ENCODE results near the gene PPOX.

Gene PPOX

DNA sequence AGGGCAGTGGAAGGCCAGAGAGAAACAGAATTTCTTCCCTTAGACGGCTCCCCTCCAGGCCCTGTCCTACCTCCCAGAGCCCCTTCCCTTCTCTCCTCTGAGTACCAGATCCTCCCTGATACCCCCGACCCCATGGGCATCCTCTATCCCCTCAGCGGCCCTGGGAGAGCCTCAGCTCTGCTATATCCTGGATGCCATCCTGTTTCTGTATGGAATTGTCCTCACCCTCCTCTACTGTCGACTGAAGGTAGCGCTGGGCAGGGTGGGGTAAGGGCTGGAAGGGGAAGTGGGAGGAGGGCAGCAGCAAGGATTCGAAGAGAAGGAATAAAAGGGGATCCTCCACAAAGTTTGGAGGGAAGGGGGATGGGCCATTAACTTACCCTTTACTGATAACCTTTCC, 51.6 kb downstream of the PPOX start:
- peak overlapping the region; percentile 70 for H3K27ac ChIP-seq (replicated peaks)

DNA sequence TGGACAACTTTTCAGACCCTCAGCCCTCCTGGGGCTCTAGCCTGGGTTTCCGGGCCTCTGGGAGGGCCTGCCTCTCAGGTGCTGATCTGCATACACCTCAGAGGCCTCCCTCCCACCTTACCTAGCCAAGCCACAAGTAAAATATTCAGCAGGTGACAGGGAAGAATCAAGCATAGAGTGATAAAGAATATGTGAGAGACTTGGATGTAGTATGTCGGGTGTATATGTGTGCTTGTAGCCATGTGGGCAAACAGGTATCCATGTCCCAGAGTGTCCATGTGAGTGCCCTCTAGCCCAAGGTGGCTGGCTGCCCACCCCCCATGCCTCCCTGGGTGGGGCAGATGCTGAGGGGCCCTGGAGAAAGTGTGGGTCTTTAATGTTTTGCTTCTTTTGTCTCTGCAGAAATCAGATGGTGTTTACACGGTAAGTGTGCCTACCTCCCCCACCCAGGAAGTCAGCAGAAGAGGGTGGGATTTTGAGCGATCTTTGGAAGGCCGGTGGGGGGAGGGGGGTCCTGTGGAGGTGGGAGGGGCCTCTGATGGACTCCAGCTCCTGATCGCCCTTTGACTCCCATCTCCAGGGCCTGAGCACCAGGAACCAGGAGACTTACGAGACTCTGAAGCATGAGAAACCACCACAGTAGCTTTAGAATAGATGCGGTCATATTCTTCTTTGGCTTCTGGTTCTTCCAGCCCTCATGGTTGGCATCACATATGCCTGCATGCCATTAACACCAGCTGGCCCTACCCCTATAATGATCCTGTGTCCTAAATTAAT, 52.3 kb downstream of the PPOX start:
- H3K27ac ChIP-seq (replicated peaks) = no peak overlapping the region

More for the DNA sequence above, 51.6 kb downstream of the PPOX start:
- no peak for DNase-seq (ENCODE audit: low read depth in 1 of 2, low spot score in 1 of 2)
- H3K27me3 ChIP-seq (ENCODE audit: insufficient read depth, poor library complexity, severe bottlenecking) = no peaks in the 10 kb centered on the region
- TF ChIP-seq POLR2AphosphoS5 (IDR thresholded peaks at IDR 0.05; ENCODE audit: low read depth) = no peak
- peak overlapping the region; percentile 24 for H3K4me3 ChIP-seq (replicated peaks; ENCODE audit: insufficient read depth, low read length)

DNA sequence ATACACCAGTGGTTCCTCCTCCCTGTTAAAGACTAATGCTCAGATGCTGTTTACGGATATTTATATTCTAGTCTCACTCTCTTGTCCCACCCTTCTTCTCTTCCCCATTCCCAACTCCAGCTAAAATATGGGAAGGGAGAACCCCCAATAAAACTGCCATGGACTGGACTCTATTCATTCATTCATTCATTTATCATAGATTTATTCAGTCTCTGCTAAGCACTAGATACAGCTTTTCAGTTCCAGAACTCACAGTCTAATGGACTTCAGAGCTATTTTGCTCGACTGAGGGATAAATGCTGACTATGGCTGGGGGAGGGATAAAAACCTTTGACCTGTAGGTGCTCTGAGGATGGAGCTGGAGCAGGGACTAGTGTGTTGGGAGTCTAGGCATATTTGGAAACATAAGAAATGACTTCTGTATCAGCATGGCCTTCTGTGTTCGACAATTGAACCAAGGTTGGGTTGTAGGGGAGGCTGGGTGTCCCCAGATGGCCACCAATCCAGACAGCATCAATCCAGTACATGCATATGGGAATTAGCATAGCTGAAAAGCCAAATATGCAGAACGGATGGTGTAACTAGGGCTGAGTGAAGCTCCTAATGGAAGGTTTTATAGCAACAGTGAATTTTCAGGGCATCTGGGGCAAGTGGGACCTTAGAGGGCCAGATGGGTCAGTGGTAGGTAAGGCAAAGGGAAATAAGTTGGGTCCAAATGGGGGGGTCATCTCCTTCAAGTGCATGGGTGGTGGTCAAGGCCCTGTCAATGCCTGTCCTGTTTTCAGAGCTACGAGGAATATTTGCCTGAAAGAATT, 53.1 kb downstream of the PPOX start:
- no peak overlapping the region for H3K27ac ChIP-seq (replicated peaks)
- no peak overlapping the region for H3K4me3 ChIP-seq (replicated peaks; ENCODE audit: insufficient read depth, low read length)
- H3K27me3 ChIP-seq (ENCODE audit: insufficient read depth, poor library complexity, severe bottlenecking) = no peaks in the 10 kb centered on the region
- TF ChIP-seq POLR2AphosphoS5 (IDR thresholded peaks at IDR 0.05; ENCODE audit: low read depth) (no peak), GABPA (IDR thresholded peaks at IDR 0.05; ENCODE audit: low read depth) (no peak)
- TF ChIP-seq, protein P1, sequence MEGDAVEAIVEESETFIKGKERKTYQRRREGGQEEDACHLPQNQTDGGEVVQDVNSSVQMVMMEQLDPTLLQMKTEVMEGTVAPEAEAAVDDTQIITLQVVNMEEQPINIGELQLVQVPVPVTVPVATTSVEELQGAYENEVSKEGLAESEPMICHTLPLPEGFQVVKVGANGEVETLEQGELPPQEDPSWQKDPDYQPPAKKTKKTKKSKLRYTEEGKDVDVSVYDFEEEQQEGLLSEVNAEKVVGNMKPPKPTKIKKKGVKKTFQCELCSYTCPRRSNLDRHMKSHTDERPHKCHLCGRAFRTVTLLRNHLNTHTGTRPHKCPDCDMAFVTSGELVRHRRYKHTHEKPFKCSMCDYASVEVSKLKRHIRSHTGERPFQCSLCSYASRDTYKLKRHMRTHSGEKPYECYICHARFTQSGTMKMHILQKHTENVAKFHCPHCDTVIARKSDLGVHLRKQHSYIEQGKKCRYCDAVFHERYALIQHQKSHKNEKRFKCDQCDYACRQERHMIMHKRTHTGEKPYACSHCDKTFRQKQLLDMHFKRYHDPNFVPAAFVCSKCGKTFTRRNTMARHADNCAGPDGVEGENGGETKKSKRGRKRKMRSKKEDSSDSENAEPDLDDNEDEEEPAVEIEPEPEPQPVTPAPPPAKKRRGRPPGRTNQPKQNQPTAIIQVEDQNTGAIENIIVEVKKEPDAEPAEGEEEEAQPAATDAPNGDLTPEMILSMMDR (IDR thresholded peaks at IDR 0.05; ENCODE audit: insufficient read depth, low read length) = no peak
- no peak for DNase-seq (ENCODE audit: low read depth in 1 of 2, low spot score in 1 of 2)

More for the DNA sequence above, 52.3 kb downstream of the PPOX start:
- TF ChIP-seq GABPA (IDR thresholded peaks at IDR 0.05; ENCODE audit: low read depth) = no peak
- no peak for DNase-seq (ENCODE audit: low read depth in 1 of 2, low spot score in 1 of 2)
- Histone ChIP-seq H3K4me3 (replicated peaks; ENCODE audit: insufficient read depth, low read length) (no peak overlapping the region), H3K27me3 (ENCODE audit: insufficient read depth, poor library complexity, severe bottlenecking) (no peaks in the 10 kb centered on the region)

DNA sequence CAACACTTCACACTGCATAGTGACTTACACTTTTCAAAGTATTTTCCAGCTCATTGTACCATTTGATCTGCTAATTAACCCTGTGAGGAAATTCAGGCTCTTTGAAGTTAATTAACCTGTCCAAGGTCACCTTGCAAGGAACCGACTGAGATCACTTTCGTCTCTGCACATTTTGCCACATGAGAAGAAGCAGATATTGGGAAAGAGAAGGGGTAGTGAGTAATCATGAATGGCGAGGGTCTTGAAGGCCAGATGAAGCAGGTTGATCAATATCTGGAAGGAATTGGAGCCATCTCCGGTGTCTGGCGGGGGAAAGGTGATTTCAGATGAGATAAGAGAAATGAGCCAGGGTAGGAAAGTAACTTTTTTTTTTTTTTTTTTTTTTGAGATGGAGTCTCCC, 53.8 kb downstream of the PPOX start:
- no peaks in the 10 kb centered on the region for H3K27me3 ChIP-seq (ENCODE audit: insufficient read depth, poor library complexity, severe bottlenecking)
- no peak for DNase-seq (ENCODE audit: low read depth in 1 of 2, low spot score in 1 of 2)

More for the DNA sequence above, 53.8 kb downstream of the PPOX start:
- no peak overlapping the region for H3K27ac ChIP-seq (replicated peaks)
- TF ChIP-seq GABPA (IDR thresholded peaks at IDR 0.05; ENCODE audit: low read depth) = no peak
- TF ChIP-seq, protein P1 (IDR thresholded peaks at IDR 0.05; ENCODE audit: insufficient read depth, low read length) = no peak
- no peak for TF ChIP-seq SPI1 (IDR thresholded peaks at IDR 0.05; ENCODE audit: borderline replicate concordance, low read depth)
- TF ChIP-seq, protein P2, sequence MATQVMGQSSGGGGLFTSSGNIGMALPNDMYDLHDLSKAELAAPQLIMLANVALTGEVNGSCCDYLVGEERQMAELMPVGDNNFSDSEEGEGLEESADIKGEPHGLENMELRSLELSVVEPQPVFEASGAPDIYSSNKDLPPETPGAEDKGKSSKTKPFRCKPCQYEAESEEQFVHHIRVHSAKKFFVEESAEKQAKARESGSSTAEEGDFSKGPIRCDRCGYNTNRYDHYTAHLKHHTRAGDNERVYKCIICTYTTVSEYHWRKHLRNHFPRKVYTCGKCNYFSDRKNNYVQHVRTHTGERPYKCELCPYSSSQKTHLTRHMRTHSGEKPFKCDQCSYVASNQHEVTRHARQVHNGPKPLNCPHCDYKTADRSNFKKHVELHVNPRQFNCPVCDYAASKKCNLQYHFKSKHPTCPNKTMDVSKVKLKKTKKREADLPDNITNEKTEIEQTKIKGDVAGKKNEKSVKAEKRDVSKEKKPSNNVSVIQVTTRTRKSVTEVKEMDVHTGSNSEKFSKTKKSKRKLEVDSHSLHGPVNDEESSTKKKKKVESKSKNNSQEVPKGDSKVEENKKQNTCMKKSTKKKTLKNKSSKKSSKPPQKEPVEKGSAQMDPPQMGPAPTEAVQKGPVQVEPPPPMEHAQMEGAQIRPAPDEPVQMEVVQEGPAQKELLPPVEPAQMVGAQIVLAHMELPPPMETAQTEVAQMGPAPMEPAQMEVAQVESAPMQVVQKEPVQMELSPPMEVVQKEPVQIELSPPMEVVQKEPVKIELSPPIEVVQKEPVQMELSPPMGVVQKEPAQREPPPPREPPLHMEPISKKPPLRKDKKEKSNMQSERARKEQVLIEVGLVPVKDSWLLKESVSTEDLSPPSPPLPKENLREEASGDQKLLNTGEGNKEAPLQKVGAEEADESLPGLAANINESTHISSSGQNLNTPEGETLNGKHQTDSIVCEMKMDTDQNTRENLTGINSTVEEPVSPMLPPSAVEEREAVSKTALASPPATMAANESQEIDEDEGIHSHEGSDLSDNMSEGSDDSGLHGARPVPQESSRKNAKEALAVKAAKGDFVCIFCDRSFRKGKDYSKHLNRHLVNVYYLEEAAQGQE (IDR thresholded peaks at IDR 0.05; ENCODE audit: insufficient replicate concordance, low read depth) = no peak
- TF ChIP-seq POLR2AphosphoS5 (IDR thresholded peaks at IDR 0.05; ENCODE audit: low read depth) = no peak
- no peak overlapping the region for H3K4me3 ChIP-seq (replicated peaks; ENCODE audit: insufficient read depth, low read length)
